ENCODE measurements around the gene BCL6B. TPM values are rescaled to one million over a fixed set of nuclear protein-coding genes. Genes with fewer than 3 reads are reported as not detected.

Gene BCL6B
- total RNA-seq, 1 experiment from 2014 or later: 11.4 TPM

- TF ChIP-seq, protein P1, sequence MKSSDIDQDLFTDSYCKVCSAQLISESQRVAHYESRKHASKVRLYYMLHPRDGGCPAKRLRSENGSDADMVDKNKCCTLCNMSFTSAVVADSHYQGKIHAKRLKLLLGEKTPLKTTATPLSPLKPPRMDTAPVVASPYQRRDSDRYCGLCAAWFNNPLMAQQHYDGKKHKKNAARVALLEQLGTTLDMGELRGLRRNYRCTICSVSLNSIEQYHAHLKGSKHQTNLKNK (CRISPR knock-in tag; IDR thresholded peaks at IDR 0.05): no peak
Measured at GRCh38 chr17:7021993-7022778, 664 bp upstream of the BCL6B start (continued).

DNA sequence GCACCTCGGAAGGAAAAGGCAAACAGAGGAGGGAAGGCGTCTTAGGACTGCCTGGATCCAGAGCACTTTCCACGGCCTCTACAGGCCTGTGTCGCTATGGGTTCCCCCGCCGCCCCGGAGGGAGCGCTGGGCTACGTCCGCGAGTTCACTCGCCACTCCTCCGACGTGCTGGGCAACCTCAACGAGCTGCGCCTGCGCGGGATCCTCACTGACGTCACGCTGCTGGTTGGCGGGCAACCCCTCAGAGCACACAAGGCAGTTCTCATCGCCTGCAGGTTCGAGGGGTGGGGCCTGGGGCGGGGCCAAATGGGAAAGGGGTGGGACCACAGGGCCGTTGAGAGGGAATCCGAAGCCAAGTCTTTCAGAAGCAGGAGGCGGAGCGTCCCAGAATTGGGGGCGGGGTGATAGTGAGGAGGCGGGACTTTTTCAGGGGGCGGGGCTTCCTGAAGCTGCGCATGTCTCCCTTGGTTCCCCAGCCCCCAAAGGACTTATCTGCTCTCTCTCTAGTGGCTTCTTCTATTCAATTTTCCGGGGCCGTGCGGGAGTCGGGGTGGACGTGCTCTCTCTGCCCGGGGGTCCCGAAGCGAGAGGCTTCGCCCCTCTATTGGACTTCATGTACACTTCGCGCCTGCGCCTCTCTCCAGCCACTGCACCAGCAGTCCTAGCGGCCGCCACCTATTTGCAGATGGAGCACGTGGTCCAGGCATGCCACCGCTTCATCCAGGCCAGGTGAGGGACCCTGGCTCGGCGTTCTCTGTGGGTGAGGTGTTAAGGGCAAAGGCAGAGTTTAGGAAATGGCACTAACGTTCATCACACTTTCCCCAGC is 939 bp downstream of the BCL6B start:
- POLR2A ChIA-PET: interaction anchor here (0.6 to 1.5 kb wide), 3 partner anchors 12 to 316 kb away, joined by 3 to 10 read pairs (median 3); partner anchors contain the start of gene SLC16A13
- peaks cover 44% of the 10 kb centered on the region for H3K27me3 Mint-ChIP-seq (ENCODE audit: low read depth)
- TF ChIP-seq, protein P2, sequence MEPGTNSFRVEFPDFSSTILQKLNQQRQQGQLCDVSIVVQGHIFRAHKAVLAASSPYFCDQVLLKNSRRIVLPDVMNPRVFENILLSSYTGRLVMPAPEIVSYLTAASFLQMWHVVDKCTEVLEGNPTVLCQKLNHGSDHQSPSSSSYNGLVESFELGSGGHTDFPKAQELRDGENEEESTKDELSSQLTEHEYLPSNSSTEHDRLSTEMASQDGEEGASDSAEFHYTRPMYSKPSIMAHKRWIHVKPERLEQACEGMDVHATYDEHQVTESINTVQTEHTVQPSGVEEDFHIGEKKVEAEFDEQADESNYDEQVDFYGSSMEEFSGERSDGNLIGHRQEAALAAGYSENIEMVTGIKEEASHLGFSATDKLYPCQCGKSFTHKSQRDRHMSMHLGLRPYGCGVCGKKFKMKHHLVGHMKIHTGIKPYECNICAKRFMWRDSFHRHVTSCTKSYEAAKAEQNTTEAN (CRISPR knock-in tag; IDR thresholded peaks at IDR 0.05): 0 out of 2 replicates have a peak, but pooled peaks have one; percentile 8
- TF ChIP-seq ELF4 (CRISPR knock-in tag; IDR thresholded peaks at IDR 0.05; ENCODE audit: low read depth): no peak
- TF ChIP-seq, protein P3, sequence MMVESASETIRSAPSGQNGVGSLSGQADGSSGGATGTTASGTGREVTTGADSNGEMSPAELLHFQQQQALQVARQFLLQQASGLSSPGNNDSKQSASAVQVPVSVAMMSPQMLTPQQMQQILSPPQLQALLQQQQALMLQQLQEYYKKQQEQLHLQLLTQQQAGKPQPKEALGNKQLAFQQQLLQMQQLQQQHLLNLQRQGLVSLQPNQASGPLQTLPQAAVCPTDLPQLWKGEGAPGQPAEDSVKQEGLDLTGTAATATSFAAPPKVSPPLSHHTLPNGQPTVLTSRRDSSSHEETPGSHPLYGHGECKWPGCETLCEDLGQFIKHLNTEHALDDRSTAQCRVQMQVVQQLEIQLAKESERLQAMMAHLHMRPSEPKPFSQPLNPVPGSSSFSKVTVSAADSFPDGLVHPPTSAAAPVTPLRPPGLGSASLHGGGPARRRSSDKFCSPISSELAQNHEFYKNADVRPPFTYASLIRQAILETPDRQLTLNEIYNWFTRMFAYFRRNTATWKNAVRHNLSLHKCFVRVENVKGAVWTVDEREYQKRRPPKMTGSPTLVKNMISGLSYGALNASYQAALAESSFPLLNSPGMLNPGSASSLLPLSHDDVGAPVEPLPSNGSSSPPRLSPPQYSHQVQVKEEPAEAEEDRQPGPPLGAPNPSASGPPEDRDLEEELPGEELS (CRISPR knock-in tag; IDR thresholded peaks at IDR 0.05): peak; percentile 54; the same call in 1 of the 2 replicates
- 0 out of 2 replicates have a peak, but pooled peaks have one; percentile 12 for TF ChIP-seq USF1 (CRISPR knock-in tag; IDR thresholded peaks at IDR 0.05)
- TF ChIP-seq ETV6 (CRISPR knock-in tag; IDR thresholded peaks at IDR 0.05): 0 out of 2 replicates have a peak, but pooled peaks have one; percentile 15
- no peak for TF ChIP-seq ZNF423 (CRISPR knock-in tag; IDR thresholded peaks at IDR 0.05)
- TF ChIP-seq JUN (CRISPR knock-in tag; IDR thresholded peaks at IDR 0.05): 0 out of 2 replicates have a peak, but pooled peaks have one; percentile 36
- no peak for TF ChIP-seq GABPB1 (CRISPR knock-in tag; IDR thresholded peaks at IDR 0.05)
- peak; percentile 57 for TF ChIP-seq MAX (CRISPR knock-in tag; IDR thresholded peaks at IDR 0.05)
- ATAC-seq (peak; percentile 81), DNase-seq (ENCODE audit: low spot score) (peak; percentile 100)
- H3K4me1 Mint-ChIP-seq: peaks cover 45% of the 10 kb centered on the region
- peaks cover 18% of the 10 kb centered on the region for H3K36me3 Mint-ChIP-seq
- peak overlapping the region; percentile 93 for H3K27ac Mint-ChIP-seq
- H3K4me3 Mint-ChIP-seq: peak overlapping the region; percentile 91
- CTCF ChIA-PET: interaction anchor here (0.7 to 3.2 kb wide), 19 partner anchors 9 to 306 kb away, joined by 3 to 34 read pairs (median 4); partner anchors contain the start of genes NEURL4 and SLC16A13
- no peaks in the 10 kb centered on the region for H3K9me3 Mint-ChIP-seq

GRCh38 chr17:7024402-7024785 is 1.5 kb downstream of the BCL6B start:
- H3K27ac Mint-ChIP-seq: no peak overlapping the region
- peaks cover 18% of the 10 kb centered on the region for H3K36me3 Mint-ChIP-seq
- H3K4me3 Mint-ChIP-seq: no peak overlapping the region
- ATAC-seq (no peak), DNase-seq (ENCODE audit: low spot score) (no peak)
- ChIA-PET CTCF (interaction anchor here (0.8 to 3.2 kb wide), 10 partner anchors 11 to 171 kb away, joined by 3 to 34 read pairs (median 5); partner anchors contain the start of gene SLC16A13), POLR2A (interaction anchor here (0.8 to 1.5 kb wide), 2 partner anchors 11 to 18 kb away, joined by 3 to 10 read pairs; partner anchors contain the start of gene SLC16A13)
- peaks cover 49% of the 10 kb centered on the region for H3K27me3 Mint-ChIP-seq (ENCODE audit: low read depth)
- TF ChIP-seq, protein P4, sequence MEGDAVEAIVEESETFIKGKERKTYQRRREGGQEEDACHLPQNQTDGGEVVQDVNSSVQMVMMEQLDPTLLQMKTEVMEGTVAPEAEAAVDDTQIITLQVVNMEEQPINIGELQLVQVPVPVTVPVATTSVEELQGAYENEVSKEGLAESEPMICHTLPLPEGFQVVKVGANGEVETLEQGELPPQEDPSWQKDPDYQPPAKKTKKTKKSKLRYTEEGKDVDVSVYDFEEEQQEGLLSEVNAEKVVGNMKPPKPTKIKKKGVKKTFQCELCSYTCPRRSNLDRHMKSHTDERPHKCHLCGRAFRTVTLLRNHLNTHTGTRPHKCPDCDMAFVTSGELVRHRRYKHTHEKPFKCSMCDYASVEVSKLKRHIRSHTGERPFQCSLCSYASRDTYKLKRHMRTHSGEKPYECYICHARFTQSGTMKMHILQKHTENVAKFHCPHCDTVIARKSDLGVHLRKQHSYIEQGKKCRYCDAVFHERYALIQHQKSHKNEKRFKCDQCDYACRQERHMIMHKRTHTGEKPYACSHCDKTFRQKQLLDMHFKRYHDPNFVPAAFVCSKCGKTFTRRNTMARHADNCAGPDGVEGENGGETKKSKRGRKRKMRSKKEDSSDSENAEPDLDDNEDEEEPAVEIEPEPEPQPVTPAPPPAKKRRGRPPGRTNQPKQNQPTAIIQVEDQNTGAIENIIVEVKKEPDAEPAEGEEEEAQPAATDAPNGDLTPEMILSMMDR (IDR thresholded peaks at IDR 0.05): no peak
- TF ChIP-seq, protein P5, sequence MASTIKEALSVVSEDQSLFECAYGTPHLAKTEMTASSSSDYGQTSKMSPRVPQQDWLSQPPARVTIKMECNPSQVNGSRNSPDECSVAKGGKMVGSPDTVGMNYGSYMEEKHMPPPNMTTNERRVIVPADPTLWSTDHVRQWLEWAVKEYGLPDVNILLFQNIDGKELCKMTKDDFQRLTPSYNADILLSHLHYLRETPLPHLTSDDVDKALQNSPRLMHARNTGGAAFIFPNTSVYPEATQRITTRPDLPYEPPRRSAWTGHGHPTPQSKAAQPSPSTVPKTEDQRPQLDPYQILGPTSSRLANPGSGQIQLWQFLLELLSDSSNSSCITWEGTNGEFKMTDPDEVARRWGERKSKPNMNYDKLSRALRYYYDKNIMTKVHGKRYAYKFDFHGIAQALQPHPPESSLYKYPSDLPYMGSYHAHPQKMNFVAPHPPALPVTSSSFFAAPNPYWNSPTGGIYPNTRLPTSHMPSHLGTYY (CRISPR knock-in tag; IDR thresholded peaks at IDR 0.05): no peak
- no peak for TF ChIP-seq NR3C1 (CRISPR knock-in tag; conservative IDR thresholded peaks at IDR 0.05; ENCODE audit: low read depth)
- no peaks in the 10 kb centered on the region for H3K9me3 Mint-ChIP-seq
- H3K4me1 Mint-ChIP-seq: peaks cover 41% of the 10 kb centered on the region

Measured in WTC11 (cell line).